ENCODE measurements around the gene PRKAR2B. TPM values are rescaled to one million over a fixed set of nuclear protein-coding genes. Genes with fewer than 3 reads are reported as not detected.

The PRKAR2B gene
- total and polyA plus RNA-seq, 2 experiments from 2014 or later: 48.8 to 50.6 TPM

DNA sequence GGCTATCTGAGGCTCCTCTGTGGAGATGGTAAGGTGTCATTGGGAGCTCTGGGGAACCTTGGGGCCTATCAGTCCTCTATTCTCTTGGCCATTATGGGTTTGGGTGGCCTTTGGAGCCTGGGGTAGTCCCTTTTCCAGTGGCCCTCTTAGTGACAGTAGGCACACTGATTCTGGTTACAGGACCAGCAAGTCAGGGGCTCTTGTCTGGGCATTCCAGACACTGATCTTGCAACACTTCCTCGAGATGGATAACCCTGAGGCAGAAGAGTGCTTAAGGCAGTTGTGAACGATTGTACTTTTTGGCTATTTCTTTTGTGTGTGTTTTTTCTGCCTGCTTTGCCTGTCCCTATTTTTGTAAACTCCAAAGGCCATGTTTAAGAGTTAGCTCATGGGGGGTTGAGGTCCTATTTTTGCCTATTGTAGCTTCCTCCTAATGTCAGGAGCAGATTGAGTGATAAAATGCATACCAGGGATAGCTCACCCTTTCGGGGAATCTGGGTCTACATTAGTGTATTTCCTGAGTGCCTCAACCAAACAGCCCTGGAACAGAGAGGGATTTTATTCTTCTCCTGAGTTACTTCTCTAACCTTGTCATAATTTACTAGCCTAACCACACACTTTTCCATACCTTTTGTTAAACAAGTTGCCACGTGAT, 61.2 kb downstream of the PRKAR2B start (continued):
- TF ChIP-seq NANOG (IDR thresholded peaks at IDR 0.05; ENCODE audit: borderline replicate concordance): no peak
- TF ChIP-seq STAT1 (IDR thresholded peaks at IDR 0.05; ENCODE audit: unreplicated experiment): no peak
- no peak for TF ChIP-seq POLR2AphosphoS5 (IDR thresholded peaks at IDR 0.05; ENCODE audit: low read depth)
- no peak for TF ChIP-seq JUNB (IDR thresholded peaks at IDR 0.05; ENCODE audit: unreplicated experiment)
- TF ChIP-seq CREB1 (CRISPR knock-in tag; IDR thresholded peaks at IDR 0.05; ENCODE audit: low read depth): no peak
- no peak for TF ChIP-seq EZH2phosphoT487 (IDR thresholded peaks at IDR 0.05; ENCODE audit: unreplicated experiment)
- no peak for TF ChIP-seq EZH2 (IDR thresholded peaks at IDR 0.05; ENCODE audit: low read depth, unreplicated experiment)
- TF ChIP-seq ZNF114 (CRISPR knock-in tag; IDR thresholded peaks at IDR 0.05): no peak
- TF ChIP-seq, protein P1, sequence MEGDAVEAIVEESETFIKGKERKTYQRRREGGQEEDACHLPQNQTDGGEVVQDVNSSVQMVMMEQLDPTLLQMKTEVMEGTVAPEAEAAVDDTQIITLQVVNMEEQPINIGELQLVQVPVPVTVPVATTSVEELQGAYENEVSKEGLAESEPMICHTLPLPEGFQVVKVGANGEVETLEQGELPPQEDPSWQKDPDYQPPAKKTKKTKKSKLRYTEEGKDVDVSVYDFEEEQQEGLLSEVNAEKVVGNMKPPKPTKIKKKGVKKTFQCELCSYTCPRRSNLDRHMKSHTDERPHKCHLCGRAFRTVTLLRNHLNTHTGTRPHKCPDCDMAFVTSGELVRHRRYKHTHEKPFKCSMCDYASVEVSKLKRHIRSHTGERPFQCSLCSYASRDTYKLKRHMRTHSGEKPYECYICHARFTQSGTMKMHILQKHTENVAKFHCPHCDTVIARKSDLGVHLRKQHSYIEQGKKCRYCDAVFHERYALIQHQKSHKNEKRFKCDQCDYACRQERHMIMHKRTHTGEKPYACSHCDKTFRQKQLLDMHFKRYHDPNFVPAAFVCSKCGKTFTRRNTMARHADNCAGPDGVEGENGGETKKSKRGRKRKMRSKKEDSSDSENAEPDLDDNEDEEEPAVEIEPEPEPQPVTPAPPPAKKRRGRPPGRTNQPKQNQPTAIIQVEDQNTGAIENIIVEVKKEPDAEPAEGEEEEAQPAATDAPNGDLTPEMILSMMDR (conservative IDR thresholded peaks at IDR 0.05; ENCODE audit: low read depth in 2 of 2): no peak

DNA sequence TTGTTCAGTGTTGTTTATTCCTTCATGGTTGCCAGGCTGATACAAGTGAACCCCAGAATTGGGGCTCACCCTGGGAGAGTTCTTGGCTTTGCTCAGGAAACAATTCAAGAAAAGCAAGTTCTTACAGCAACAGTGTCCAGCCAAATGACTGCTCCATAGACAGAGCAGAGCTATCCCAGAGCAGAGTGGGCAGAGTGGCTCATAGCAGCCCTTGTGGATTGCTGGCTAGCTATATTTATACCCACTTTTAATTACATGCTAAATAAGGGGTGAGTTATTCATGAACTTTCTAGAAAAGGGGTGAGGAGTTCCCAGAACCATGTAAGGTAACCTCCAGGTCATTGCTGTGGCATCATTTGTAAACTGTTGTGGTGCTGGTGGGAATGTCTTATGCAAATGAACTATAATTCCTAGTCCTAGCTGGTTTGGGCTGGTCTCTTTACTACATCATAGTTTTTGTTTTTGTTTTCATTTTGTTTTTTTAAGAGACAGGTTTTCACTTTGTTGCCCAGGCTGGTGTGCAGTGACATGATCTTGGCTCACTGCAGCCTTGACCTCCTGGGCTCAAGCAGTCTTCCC, 64.4 kb downstream of the PRKAR2B start:
- no peaks in the 10 kb centered on the region for H3K27me3 Mint-ChIP-seq (ENCODE audit: insufficient read depth, low read depth, poor library complexity)
- Histone ChIP-seq H3K4me3 (no peak overlapping the region), H3K9me2 (ENCODE audit: insufficient read depth) (no peaks in the 10 kb centered on the region), H3K4me2 (no peak overlapping the region), H3K79me2 (replicated peaks; ENCODE audit: insufficient read depth) (peaks cover 10% of the 10 kb centered on the region; the same call in 1 of the 2 replicates), H2AFZ (no peak overlapping the region), H4K20me1 (replicated peaks; ENCODE audit: insufficient read depth) (0 out of 2 replicates have a peak, but pooled peaks cover 4% of the 10 kb centered on the region), H3F3A (replicated peaks; ENCODE audit: low read depth) (no peaks in the 10 kb centered on the region), H3K4me1 (ENCODE audit: insufficient read depth) (0 out of 2 replicates have a peak, but pooled peaks cover 4% of the 10 kb centered on the region), H3K27me3 (ENCODE audit: insufficient read depth) (no peaks in the 10 kb centered on the region), H3K36me3 (ENCODE audit: insufficient read depth) (no peaks in the 10 kb centered on the region), H3K27ac (ENCODE audit: low read depth) (no peak overlapping the region)
- H3K27ac Mint-ChIP-seq: no peak overlapping the region
- no peak overlapping the region for H3K4me3 Mint-ChIP-seq
- DNase-seq (ENCODE audit: low spot score) (no peak), ATAC-seq (no peak)
- no peaks in the 10 kb centered on the region for H3K9me3 Mint-ChIP-seq
- no peaks in the 10 kb centered on the region; the same call in 2 of the 3 replicates for H3K4me1 Mint-ChIP-seq
- H3K36me3 Mint-ChIP-seq (ENCODE audit: low read depth): no peaks in the 10 kb centered on the region; the same call in 2 of the 3 replicates
- TF ChIP-seq ZNF114 (CRISPR knock-in tag; IDR thresholded peaks at IDR 0.05): no peak
- TF ChIP-seq ZNF331 (CRISPR knock-in tag; IDR thresholded peaks at IDR 0.05; ENCODE audit: low read depth): no peak
- TF ChIP-seq NANOG (IDR thresholded peaks at IDR 0.05; ENCODE audit: borderline replicate concordance): no peak
- TF ChIP-seq STAT1 (IDR thresholded peaks at IDR 0.05; ENCODE audit: unreplicated experiment): no peak
- no peak for TF ChIP-seq EZH2phosphoT487 (IDR thresholded peaks at IDR 0.05; ENCODE audit: unreplicated experiment)
- TF ChIP-seq EZH2 (IDR thresholded peaks at IDR 0.05; ENCODE audit: low read depth, unreplicated experiment): no peak
- TF ChIP-seq, protein P2, sequence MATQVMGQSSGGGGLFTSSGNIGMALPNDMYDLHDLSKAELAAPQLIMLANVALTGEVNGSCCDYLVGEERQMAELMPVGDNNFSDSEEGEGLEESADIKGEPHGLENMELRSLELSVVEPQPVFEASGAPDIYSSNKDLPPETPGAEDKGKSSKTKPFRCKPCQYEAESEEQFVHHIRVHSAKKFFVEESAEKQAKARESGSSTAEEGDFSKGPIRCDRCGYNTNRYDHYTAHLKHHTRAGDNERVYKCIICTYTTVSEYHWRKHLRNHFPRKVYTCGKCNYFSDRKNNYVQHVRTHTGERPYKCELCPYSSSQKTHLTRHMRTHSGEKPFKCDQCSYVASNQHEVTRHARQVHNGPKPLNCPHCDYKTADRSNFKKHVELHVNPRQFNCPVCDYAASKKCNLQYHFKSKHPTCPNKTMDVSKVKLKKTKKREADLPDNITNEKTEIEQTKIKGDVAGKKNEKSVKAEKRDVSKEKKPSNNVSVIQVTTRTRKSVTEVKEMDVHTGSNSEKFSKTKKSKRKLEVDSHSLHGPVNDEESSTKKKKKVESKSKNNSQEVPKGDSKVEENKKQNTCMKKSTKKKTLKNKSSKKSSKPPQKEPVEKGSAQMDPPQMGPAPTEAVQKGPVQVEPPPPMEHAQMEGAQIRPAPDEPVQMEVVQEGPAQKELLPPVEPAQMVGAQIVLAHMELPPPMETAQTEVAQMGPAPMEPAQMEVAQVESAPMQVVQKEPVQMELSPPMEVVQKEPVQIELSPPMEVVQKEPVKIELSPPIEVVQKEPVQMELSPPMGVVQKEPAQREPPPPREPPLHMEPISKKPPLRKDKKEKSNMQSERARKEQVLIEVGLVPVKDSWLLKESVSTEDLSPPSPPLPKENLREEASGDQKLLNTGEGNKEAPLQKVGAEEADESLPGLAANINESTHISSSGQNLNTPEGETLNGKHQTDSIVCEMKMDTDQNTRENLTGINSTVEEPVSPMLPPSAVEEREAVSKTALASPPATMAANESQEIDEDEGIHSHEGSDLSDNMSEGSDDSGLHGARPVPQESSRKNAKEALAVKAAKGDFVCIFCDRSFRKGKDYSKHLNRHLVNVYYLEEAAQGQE (IDR thresholded peaks at IDR 0.05; ENCODE audit: unreplicated experiment): no peak
- TF ChIP-seq, protein P3, sequence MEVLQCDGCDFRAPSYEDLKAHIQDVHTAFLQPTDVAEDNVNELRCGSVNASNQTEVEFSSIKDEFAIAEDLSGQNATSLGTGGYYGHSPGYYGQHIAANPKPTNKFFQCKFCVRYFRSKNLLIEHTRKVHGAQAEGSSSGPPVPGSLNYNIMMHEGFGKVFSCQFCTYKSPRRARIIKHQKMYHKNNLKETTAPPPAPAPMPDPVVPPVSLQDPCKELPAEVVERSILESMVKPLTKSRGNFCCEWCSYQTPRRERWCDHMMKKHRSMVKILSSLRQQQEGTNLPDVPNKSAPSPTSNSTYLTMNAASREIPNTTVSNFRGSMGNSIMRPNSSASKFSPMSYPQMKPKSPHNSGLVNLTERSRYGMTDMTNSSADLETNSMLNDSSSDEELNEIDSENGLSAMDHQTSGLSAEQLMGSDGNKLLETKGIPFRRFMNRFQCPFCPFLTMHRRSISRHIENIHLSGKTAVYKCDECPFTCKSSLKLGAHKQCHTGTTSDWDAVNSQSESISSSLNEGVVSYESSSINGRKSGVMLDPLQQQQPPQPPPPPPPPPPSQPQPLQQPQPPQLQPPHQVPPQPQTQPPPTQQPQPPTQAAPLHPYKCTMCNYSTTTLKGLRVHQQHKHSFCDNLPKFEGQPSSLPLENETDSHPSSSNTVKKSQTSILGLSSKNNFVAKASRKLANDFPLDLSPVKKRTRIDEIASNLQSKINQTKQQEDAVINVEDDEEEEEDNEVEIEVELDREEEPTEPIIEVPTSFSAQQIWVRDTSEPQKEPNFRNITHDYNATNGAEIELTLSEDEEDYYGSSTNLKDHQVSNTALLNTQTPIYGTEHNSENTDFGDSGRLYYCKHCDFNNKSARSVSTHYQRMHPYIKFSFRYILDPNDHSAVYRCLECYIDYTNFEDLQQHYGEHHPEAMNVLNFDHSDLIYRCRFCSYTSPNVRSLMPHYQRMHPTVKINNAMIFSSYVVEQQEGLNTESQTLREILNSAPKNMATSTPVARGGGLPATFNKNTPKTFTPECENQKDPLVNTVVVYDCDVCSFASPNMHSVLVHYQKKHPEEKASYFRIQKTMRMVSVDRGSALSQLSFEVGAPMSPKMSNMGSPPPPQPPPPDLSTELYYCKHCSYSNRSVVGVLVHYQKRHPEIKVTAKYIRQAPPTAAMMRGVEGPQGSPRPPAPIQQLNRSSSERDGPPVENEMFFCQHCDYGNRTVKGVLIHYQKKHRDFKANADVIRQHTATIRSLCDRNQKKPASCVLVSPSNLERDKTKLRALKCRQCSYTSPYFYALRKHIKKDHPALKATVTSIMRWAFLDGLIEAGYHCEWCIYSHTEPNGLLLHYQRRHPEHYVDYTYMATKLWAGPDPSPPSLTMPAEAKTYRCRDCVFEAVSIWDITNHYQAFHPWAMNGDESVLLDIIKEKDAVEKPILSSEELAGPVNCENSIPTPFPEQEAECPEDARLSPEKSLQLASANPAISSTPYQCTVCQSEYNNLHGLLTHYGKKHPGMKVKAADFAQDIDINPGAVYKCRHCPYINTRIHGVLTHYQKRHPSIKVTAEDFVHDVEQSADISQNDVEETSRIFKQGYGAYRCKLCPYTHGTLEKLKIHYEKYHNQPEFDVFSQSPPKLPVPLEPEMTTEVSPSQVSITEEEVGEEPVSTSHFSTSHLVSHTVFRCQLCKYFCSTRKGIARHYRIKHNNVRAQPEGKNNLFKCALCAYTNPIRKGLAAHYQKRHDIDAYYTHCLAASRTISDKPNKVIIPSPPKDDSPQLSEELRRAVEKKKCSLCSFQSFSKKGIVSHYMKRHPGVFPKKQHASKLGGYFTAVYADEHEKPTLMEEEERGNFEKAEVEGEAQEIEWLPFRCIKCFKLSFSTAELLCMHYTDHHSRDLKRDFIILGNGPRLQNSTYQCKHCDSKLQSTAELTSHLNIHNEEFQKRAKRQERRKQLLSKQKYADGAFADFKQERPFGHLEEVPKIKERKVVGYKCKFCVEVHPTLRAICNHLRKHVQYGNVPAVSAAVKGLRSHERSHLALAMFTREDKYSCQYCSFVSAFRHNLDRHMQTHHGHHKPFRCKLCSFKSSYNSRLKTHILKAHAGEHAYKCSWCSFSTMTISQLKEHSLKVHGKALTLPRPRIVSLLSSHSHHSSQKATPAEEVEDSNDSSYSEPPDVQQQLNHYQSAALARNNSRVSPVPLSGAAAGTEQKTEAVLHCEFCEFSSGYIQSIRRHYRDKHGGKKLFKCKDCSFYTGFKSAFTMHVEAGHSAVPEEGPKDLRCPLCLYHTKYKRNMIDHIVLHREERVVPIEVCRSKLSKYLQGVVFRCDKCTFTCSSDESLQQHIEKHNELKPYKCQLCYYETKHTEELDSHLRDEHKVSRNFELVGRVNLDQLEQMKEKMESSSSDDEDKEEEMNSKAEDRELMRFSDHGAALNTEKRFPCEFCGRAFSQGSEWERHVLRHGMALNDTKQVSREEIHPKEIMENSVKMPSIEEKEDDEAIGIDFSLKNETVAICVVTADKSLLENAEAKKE (CRISPR knock-in tag; IDR thresholded peaks at IDR 0.05): no peak

Data from GM23338 (cell line).